ENCODE results near the gene NCAM2. TPM values are rescaled to one million over a fixed set of nuclear protein-coding genes. Genes with fewer than 3 reads are reported as not detected.

The NCAM2 gene
- total RNA-seq, 1 experiment from 2014 or later: 2.4 TPM

DNA sequence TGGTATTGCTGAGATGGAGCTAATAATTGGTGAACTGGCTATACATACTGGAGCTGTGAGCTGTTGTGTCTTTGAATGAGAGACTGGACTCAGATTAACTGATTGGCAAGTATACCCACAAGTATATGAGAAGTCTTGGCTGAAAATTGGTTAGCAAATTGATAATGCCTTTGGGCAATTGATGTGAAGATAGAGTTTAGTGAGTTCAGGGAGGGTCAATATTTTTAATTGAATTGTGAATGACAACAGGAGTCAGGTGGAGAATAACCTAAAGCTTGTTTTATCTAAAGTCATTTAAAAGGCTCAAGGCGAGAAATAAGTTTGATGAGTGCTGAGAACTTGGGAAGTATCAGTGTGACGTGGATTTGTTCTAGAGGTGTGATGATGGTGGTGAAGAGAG lies 27.5 kb downstream of the NCAM2 start:
- Histone ChIP-seq H4K20me1 (ENCODE audit: low read length) (no peaks in the 10 kb centered on the region), H3K4me3 (ENCODE audit: low read length) (no peak overlapping the region), H3K36me3 (ENCODE audit: low read depth, low read length) (no peaks in the 10 kb centered on the region), H3K27me3 (ENCODE audit: low read length) (no peaks in the 10 kb centered on the region), H3K9ac (ENCODE audit: low read length) (no peak overlapping the region), H3K4me1 (ENCODE audit: insufficient read depth, low read length) (no peaks in the 10 kb centered on the region), H3K27ac (ENCODE audit: low read length) (no peak overlapping the region), H2AFZ (ENCODE audit: low read length) (no peak overlapping the region), H3K79me2 (ENCODE audit: low read length) (no peaks in the 10 kb centered on the region), H3K9me3 (ENCODE audit: low read length) (no peaks in the 10 kb centered on the region; the same call in none of the 2 replicates), H3K4me2 (ENCODE audit: low read length) (no peak overlapping the region), H3K9me2 (replicated peaks; ENCODE audit: low read length) (no peaks in the 10 kb centered on the region), H3F3A (ENCODE audit: low read length, unreplicated experiment) (no peaks in the 10 kb centered on the region)
- ChIA-PET POLR2A (ENCODE audit: unreplicated experiment) (no interaction called here), CTCF (no interaction called here)
- intact Hi-C loops (cut with micrococcal nuclease): no loop called here
- no TSS peak for BruUV-seq (replicated peaks)
- ATAC-seq: no peak
- no peak for TF ChIP-seq EZH2 (IDR thresholded peaks at IDR 0.05; ENCODE audit: low read length, unreplicated experiment)
- TF ChIP-seq EZH2phosphoT487 (IDR thresholded peaks at IDR 0.05; ENCODE audit: borderline replicate concordance, low read length): no peak
- TF ChIP-seq, protein P1, sequence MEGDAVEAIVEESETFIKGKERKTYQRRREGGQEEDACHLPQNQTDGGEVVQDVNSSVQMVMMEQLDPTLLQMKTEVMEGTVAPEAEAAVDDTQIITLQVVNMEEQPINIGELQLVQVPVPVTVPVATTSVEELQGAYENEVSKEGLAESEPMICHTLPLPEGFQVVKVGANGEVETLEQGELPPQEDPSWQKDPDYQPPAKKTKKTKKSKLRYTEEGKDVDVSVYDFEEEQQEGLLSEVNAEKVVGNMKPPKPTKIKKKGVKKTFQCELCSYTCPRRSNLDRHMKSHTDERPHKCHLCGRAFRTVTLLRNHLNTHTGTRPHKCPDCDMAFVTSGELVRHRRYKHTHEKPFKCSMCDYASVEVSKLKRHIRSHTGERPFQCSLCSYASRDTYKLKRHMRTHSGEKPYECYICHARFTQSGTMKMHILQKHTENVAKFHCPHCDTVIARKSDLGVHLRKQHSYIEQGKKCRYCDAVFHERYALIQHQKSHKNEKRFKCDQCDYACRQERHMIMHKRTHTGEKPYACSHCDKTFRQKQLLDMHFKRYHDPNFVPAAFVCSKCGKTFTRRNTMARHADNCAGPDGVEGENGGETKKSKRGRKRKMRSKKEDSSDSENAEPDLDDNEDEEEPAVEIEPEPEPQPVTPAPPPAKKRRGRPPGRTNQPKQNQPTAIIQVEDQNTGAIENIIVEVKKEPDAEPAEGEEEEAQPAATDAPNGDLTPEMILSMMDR (conservative IDR thresholded peaks at IDR 0.05; ENCODE audit: low read depth, low read length): no peak
- no peak for DNase-seq

DNA sequence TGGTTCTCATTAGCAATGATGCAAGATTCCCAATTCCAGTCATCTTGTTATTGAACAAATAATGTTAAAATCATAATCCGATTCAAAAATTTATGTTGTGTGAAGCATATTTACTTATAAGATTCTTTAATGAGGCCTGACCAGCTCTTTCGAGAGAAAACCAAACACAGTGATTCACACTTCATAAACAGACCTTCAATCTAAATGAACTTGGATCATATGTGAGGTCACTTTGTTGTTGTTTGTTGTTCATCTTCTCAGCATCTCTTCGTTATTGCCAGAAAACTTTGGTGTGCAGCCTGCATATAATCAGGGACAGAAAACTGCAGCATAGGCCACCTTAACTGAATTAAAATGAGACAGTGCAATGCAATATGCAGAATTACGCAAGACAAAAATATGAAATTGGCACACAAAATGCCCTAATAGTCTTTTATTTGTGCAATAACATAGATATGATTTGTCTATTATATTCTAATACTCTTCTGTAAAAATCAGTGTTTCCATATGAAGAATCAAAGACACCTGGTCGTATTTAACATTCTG lies 30.1 kb downstream of the NCAM2 start:
- Histone ChIP-seq H3K79me2 (ENCODE audit: low read length) (no peaks in the 10 kb centered on the region), H3F3A (ENCODE audit: low read length, unreplicated experiment) (no peaks in the 10 kb centered on the region), H3K9me3 (ENCODE audit: low read length) (no peaks in the 10 kb centered on the region; the same call in 1 of the 2 replicates), H3K4me2 (ENCODE audit: low read length) (no peak overlapping the region), H3K4me1 (ENCODE audit: insufficient read depth, low read length) (no peaks in the 10 kb centered on the region), H2AFZ (ENCODE audit: low read length) (no peak overlapping the region), H3K9ac (ENCODE audit: low read length) (no peak overlapping the region), H3K4me3 (ENCODE audit: low read length) (no peak overlapping the region), H3K9me2 (replicated peaks; ENCODE audit: low read length) (no peaks in the 10 kb centered on the region), H3K27ac (ENCODE audit: low read length) (no peak overlapping the region), H4K20me1 (ENCODE audit: low read length) (no peaks in the 10 kb centered on the region), H3K27me3 (ENCODE audit: low read length) (no peaks in the 10 kb centered on the region), H3K36me3 (ENCODE audit: low read depth, low read length) (no peaks in the 10 kb centered on the region)
- DNase-seq (no peak), ATAC-seq (no peak)
- intact Hi-C loops (cut with micrococcal nuclease): no loop called here
- BruUV-seq (replicated peaks): no TSS peak
- TF ChIP-seq EZH2 (IDR thresholded peaks at IDR 0.05; ENCODE audit: low read length, unreplicated experiment) (no peak), EZH2phosphoT487 (IDR thresholded peaks at IDR 0.05; ENCODE audit: borderline replicate concordance, low read length) (no peak)
- TF ChIP-seq, protein P1 (conservative IDR thresholded peaks at IDR 0.05; ENCODE audit: low read depth, low read length): no peak
- CTCF ChIA-PET: no interaction called here
- POLR2A ChIA-PET (ENCODE audit: unreplicated experiment): no interaction called here

DNA sequence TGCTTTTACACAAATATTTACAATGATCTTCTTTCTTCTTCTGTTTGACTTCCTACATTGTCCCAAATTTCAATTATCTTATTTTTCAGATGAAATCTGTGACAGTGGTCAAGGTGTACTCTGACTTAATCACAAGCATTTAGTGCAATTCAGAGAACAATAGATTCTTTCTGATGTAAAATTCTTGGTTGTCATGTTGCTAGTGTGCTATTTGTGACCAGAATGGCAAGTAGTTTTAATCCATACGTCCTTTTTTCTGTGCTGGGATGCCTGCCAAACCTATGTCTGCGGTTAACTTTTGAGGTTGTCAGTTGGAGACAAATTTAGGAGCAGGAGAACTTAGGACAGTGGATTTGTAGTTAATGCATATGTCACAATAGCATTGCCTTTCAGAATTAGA lies 31.0 kb downstream of the NCAM2 start:
- Histone ChIP-seq H3K9ac (ENCODE audit: low read length) (no peak overlapping the region), H3K9me2 (replicated peaks; ENCODE audit: low read length) (no peaks in the 10 kb centered on the region), H3K27ac (ENCODE audit: low read length) (no peak overlapping the region), H2AFZ (ENCODE audit: low read length) (no peak overlapping the region), H3K9me3 (ENCODE audit: low read length) (no peaks in the 10 kb centered on the region; the same call in 1 of the 2 replicates), H3K4me1 (ENCODE audit: insufficient read depth, low read length) (no peaks in the 10 kb centered on the region), H4K20me1 (ENCODE audit: low read length) (no peaks in the 10 kb centered on the region), H3K4me3 (ENCODE audit: low read length) (no peak overlapping the region), H3F3A (ENCODE audit: low read length, unreplicated experiment) (no peaks in the 10 kb centered on the region), H3K79me2 (ENCODE audit: low read length) (no peaks in the 10 kb centered on the region), H3K4me2 (ENCODE audit: low read length) (no peak overlapping the region), H3K36me3 (ENCODE audit: low read depth, low read length) (no peaks in the 10 kb centered on the region), H3K27me3 (ENCODE audit: low read length) (no peaks in the 10 kb centered on the region)
- CTCF ChIA-PET: no interaction called here
- intact Hi-C loops (cut with micrococcal nuclease): no loop called here
- TF ChIP-seq EZH2phosphoT487 (IDR thresholded peaks at IDR 0.05; ENCODE audit: borderline replicate concordance, low read length) (no peak), EZH2 (IDR thresholded peaks at IDR 0.05; ENCODE audit: low read length, unreplicated experiment) (no peak)
- TF ChIP-seq, protein P1 (conservative IDR thresholded peaks at IDR 0.05; ENCODE audit: low read depth, low read length): no peak
- BruUV-seq (replicated peaks): no TSS peak
- ATAC-seq (no peak; the same call in 1 of the 2 replicates), DNase-seq (peak; percentile 51)
- POLR2A ChIA-PET (ENCODE audit: unreplicated experiment): no interaction called here

Measured in PC-3 (cell line).